Endothelial cell (in vitro differentiated cells): ENCODE measurements around the gene LSM14B. TPM values are rescaled to one million over a fixed set of nuclear protein-coding genes. Genes with fewer than 3 reads are reported as not detected.

Experiments used
- DNase-seq: peaks from one replicate; pipeline ENCODE4 v3.0.0; 2021; ENCODE audit warnings: low spot score
- H3K27ac Mint-ChIP-seq: one replicate; pipeline ENCODE4 v1.8.0; 2021; ENCODE audit warnings: mixed read lengths, inconsistent platforms; ENCODE audit not compliant: unreplicated experiment
- H3K27me3 Mint-ChIP-seq: one replicate; pipeline ENCODE4 v1.8.0; 2021; ENCODE audit warnings: mild to moderate bottlenecking, moderate library complexity, mixed read lengths, inconsistent platforms; ENCODE audit not compliant: unreplicated experiment
- H3K36me3 Mint-ChIP-seq: one replicate; pipeline ENCODE4 v1.8.0; 2021; ENCODE audit warnings: mild to moderate bottlenecking, low read depth, mixed read lengths, inconsistent platforms; ENCODE audit not compliant: unreplicated experiment
- H3K4me1 Mint-ChIP-seq: one replicate; pipeline ENCODE4 v1.8.0; 2021; ENCODE audit warnings: mild to moderate bottlenecking, mixed read lengths, inconsistent platforms; ENCODE audit not compliant: unreplicated experiment
- H3K4me3 Mint-ChIP-seq: one replicate; pipeline ENCODE4 v1.8.0; 2021; ENCODE audit warnings: mild to moderate bottlenecking, mixed read lengths, inconsistent platforms; ENCODE audit not compliant: unreplicated experiment
- H3K9me3 Mint-ChIP-seq: one replicate; pipeline ENCODE4 v1.8.0; 2021; ENCODE audit warnings: mixed read lengths, inconsistent platforms; ENCODE audit not compliant: unreplicated experiment
- long read RNA-seq: library from polyadenylated mRNA; unstranded; transcript quantifications from one replicate; pipeline ENCODE4 v2.0.0, GENCODE V29; 2020; ENCODE audit not compliant: unreplicated experiment
- total RNA-seq: library from RNA; stranded (reverse); fragmentation: NEBNext Ultra II Directional; extraction: Animal tissue kit (Norgen Biotek cat#: 25700); gene quantifications from one replicate; pipeline ENCODE4 v1.2.1, GENCODE V29; 2021; ENCODE audit not compliant: unreplicated experiment
- TF ChIP-seq, protein P1 (sequence below): fragments of 200-600 bp; sonication (generic); IDR thresholded peaks from one replicate; pipeline ENCODE4 v1.5.0; 2021; ENCODE audit warnings: antibody characterized with exemption; ENCODE audit not compliant: unreplicated experiment

Gene LSM14B
- 35.3 TPM for total RNA-seq
- long read RNA-seq: 0 reads

DNA sequence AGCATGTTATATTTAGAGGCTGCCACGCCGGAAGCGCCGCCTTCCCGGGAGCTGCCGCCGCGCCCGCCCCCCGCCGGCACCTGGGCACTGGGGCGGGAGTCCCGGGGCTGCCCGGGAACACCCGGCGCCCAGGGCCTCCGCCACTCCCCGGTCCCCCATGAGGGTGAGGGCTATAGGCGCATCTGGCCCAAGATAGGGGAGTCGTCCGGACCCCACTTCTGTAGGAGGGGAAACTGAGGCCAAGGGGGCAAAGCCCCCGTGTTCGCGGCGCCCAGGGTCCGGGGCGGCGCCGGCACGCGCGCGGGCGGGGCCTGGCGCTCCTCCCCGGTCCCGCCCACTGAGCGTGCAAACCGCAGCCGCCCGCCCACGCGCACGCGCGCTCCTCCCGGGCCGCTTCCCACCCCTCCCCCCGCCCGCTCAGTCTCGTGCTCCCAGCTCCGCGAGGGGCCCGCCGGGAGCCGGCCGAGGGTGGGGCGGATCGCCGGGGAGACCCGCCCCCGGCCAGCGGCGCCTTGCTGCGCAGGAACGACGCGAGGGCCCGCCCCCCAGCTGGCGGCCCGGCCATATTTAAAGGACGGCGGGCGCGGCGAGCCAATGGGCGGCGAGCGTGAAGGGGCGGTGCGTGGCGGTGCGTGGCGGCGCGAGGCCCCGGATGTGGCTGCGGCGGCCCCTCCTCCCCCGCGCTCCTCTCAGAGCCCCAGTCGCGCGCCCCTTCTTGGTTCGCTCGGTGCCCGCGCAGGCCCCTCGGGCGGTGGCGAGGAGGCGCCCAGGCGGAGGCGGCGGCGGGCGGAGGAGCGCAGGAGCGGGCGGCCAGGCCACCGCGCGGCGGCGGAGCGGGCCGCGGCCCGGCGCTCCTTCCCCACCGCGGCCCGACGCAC is at the start of gene LSM14B:
Gene LSM14B (plus strand): TSS at position 700 of the 878 bp plus-strand sequence. CDS start 192 bp downstream, outside the sequence.
- Mint-ChIP-seq H3K27ac (peak within 1 kb of the TSS; percentile 72), H3K4me3 (peak within 1 kb of the TSS; percentile 91), H3K4me1 (peaks cover 2% of the 10 kb centered on the region), H3K36me3 (peaks cover 14% of the 10 kb centered on the region), H3K27me3 (peaks cover 3% of the 10 kb centered on the region), H3K9me3 (no peaks in the 10 kb centered on the region)
- TF ChIP-seq, protein P1, sequence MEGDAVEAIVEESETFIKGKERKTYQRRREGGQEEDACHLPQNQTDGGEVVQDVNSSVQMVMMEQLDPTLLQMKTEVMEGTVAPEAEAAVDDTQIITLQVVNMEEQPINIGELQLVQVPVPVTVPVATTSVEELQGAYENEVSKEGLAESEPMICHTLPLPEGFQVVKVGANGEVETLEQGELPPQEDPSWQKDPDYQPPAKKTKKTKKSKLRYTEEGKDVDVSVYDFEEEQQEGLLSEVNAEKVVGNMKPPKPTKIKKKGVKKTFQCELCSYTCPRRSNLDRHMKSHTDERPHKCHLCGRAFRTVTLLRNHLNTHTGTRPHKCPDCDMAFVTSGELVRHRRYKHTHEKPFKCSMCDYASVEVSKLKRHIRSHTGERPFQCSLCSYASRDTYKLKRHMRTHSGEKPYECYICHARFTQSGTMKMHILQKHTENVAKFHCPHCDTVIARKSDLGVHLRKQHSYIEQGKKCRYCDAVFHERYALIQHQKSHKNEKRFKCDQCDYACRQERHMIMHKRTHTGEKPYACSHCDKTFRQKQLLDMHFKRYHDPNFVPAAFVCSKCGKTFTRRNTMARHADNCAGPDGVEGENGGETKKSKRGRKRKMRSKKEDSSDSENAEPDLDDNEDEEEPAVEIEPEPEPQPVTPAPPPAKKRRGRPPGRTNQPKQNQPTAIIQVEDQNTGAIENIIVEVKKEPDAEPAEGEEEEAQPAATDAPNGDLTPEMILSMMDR: no peak
- peak; percentile 98 for DNase-seq

DNA sequence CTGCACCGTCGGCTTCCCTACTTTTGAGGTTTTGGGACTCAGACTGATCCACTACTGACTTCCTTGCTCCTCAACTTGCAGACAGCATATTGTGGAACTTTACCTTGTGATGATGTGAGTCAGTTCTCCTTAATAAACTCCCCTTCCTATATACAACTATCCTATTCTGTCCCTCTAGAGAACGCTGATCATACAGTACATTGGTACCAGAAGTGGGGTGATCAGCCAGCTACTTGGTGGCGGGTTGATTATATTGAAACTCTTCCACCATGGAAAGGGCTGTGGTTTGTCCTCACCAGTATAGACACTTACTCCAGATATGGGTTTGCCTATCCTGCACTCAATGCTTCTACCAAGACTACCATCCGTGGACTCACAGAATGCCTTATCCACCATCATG is 49.0 kb upstream of the LSM14B start:
- TF ChIP-seq, protein P1: no peak
- Mint-ChIP-seq H3K36me3 (peaks cover 7% of the 10 kb centered on the region), H3K9me3 (peaks cover 12% of the 10 kb centered on the region), H3K4me3 (no peak overlapping the region), H3K4me1 (no peaks in the 10 kb centered on the region), H3K27me3 (peaks cover 8% of the 10 kb centered on the region), H3K27ac (no peak overlapping the region)
- no peak for DNase-seq

DNA sequence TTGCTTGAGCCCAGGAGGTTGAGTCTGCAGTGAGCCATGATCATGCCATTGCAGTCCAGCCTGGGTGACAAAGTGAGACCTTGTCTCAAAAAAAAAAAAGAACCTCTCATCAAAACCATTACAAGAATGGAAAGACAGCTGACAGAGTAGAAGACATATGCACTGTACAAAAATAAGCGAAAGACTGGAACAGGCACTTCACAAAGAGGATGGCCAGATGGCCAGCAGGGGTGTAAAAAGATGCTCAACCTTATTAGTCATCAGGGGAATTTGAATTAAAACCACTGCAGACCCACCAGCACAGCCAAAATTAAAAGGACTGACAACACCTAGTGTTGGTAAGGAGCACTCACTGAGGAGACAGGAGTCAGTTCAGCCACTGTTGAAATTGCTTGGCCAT is 43.1 kb upstream of the LSM14B start:
- DNase-seq: no peak
- no peak overlapping the region for H3K27ac Mint-ChIP-seq
- H3K27me3 Mint-ChIP-seq: peaks cover 3% of the 10 kb centered on the region
- H3K4me1 Mint-ChIP-seq: no peaks in the 10 kb centered on the region
- TF ChIP-seq, protein P1: no peak
- peaks cover 7% of the 10 kb centered on the region for H3K36me3 Mint-ChIP-seq
- no peak overlapping the region for H3K4me3 Mint-ChIP-seq
- peaks cover 8% of the 10 kb centered on the region for H3K9me3 Mint-ChIP-seq

DNA sequence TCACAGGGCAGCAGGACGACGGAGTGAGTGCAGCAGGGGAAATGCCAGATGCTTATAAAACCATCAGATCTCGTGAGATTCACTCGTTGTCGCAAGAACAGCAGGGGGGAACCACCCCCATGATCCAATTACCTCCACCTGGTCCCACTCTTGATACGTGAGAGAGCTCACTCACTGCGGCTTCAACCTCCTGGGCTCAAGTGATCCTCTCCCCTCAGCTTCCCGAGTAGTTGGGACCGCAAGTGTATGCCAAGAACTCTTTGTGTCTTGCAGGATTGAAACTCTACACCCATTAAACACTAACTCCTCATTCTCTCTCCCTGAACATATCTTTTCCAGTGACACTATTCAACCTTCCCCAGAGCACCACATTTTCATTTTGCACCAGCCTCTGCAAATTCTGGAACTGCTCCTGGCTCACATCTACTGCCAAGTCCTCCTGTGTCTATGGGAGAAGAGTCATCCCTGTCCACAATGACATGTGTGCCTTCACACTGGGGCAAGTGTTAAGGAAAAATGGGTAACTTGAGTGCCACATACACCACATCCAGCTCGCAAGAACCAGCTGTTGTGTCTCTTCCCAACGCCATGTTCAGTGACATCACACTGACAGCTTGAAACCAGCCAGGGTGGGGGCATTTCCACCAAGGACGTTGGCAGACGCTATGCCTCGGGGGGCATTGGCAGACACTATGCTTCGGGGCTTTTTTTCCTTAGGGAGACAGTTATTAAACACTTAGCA is 41.9 kb upstream of the LSM14B start:
- H3K4me3 Mint-ChIP-seq: no peak overlapping the region
- no peak overlapping the region for H3K27ac Mint-ChIP-seq
- no peak for DNase-seq
- no peaks in the 10 kb centered on the region for H3K4me1 Mint-ChIP-seq
- TF ChIP-seq, protein P1: no peak
- H3K36me3 Mint-ChIP-seq: peaks cover 4% of the 10 kb centered on the region
- no peaks in the 10 kb centered on the region for H3K9me3 Mint-ChIP-seq
- peaks cover 2% of the 10 kb centered on the region for H3K27me3 Mint-ChIP-seq
